H9 (cell line): Measurements from ENCODE around the gene FAM227B. TPM values are rescaled to one million over a fixed set of nuclear protein-coding genes. Genes with fewer than 3 reads are reported as not detected.

ENCODE experiments used
- DNase-seq: peaks from one replicate; pipeline ENCODE4 v3.0.0-alpha.2; 2017
- H2AFZ ChIP-seq: one replicate; pipeline ENCODE4 v1.6.1; 2013; ENCODE audit warnings: mild to moderate bottlenecking, low read length, control low read depth, moderate library complexity
- H2AK5ac ChIP-seq: 2 replicates; pipeline ENCODE4 v1.6.1; 2013; ENCODE audit warnings: low read length, control low read depth, mixed read lengths; ENCODE audit not compliant: insufficient read length
- H2BK120ac ChIP-seq: one replicate; pipeline ENCODE4 v1.6.1; 2013; ENCODE audit warnings: low read depth, mild to moderate bottlenecking, low read length, control low read depth, inconsistent platforms; ENCODE audit not compliant: poor library complexity, severe bottlenecking
- H2BK12ac ChIP-seq: 2 replicates; pipeline ENCODE4 v1.6.1; 2013; ENCODE audit warnings: low read length, control low read depth, mixed read lengths, low read depth; ENCODE audit not compliant: insufficient read length
- H2BK15ac ChIP-seq: 2 replicates; pipeline ENCODE4 v1.6.1; 2013; ENCODE audit warnings: low read depth, low read length, control low read depth
- H2BK20ac ChIP-seq: one replicate; pipeline ENCODE4 v1.6.1; 2013; ENCODE audit warnings: low read depth, mild to moderate bottlenecking, low read length, control low read depth, inconsistent platforms; ENCODE audit not compliant: poor library complexity, severe bottlenecking
- H2BK5ac ChIP-seq: 2 replicates; pipeline ENCODE4 v1.6.1; 2013; ENCODE audit warnings: low read length, control low read depth, mixed read lengths; ENCODE audit not compliant: insufficient read length
- H3K14ac ChIP-seq: 2 replicates; pipeline ENCODE4 v1.6.1; 2013; ENCODE audit warnings: low read length, control low read depth; ENCODE audit not compliant: insufficient read depth
- H3K18ac ChIP-seq: 2 replicates; pipeline ENCODE4 v1.6.1; 2013; ENCODE audit warnings: low read depth, mild to moderate bottlenecking, mixed read lengths, low read length, control low read depth; ENCODE audit not compliant: insufficient read length
- H3K23ac ChIP-seq: 2 replicates; pipeline ENCODE4 v1.6.1; 2013; ENCODE audit warnings: low read length, control low read depth, mixed read lengths, low read depth; ENCODE audit not compliant: insufficient read length
- H3K23me2 ChIP-seq: 2 replicates; pipeline ENCODE4 v1.6.1; 2013; ENCODE audit warnings: low read depth, mild to moderate bottlenecking, mixed read lengths, low read length, control low read depth; ENCODE audit not compliant: insufficient read length, poor library complexity, severe bottlenecking
- H3K27ac ChIP-seq: 2 replicates; pipeline ENCODE4 v1.5.1; 2013; ENCODE audit warnings: low read length, control low read depth, mixed read lengths, low read depth; ENCODE audit not compliant: insufficient read length
- H3K27me3 ChIP-seq: 2 replicates; pipeline ENCODE4 v1.6.1; 2013; ENCODE audit warnings: low read length, control low read depth, inconsistent platforms; ENCODE audit not compliant: insufficient read depth
- H3K4ac ChIP-seq: 2 replicates; pipeline ENCODE4 v1.6.1; 2013; ENCODE audit warnings: low read depth, mild to moderate bottlenecking, control low read depth, inconsistent platforms, low read length, moderate library complexity
- H3K4me1 ChIP-seq: 2 replicates; pipeline ENCODE4 v1.6.1; 2013; ENCODE audit warnings: low read length, control low read depth, inconsistent platforms; ENCODE audit not compliant: insufficient read depth
- H3K4me2 ChIP-seq: 2 replicates; pipeline ENCODE4 v1.6.1; 2013; ENCODE audit warnings: low read length, control low read depth, mixed read lengths; ENCODE audit not compliant: insufficient read length, insufficient read depth
- H3K56ac ChIP-seq: 2 replicates; pipeline ENCODE4 v1.6.1; 2013; ENCODE audit warnings: low read depth, mild to moderate bottlenecking, mixed read lengths, low read length, control low read depth; ENCODE audit not compliant: insufficient read length
- H3K79me1 ChIP-seq: 2 replicates; pipeline ENCODE4 v1.6.1; 2013; ENCODE audit warnings: low read depth, mild to moderate bottlenecking, moderate library complexity, low read length, control low read depth, inconsistent platforms; ENCODE audit not compliant: insufficient read depth, poor library complexity, severe bottlenecking
- H3K79me2 ChIP-seq: 2 replicates; pipeline ENCODE4 v1.6.1; 2013; ENCODE audit warnings: low read length, control low read depth, inconsistent platforms; ENCODE audit not compliant: insufficient read depth
- H3K9ac ChIP-seq: 2 replicates; pipeline ENCODE4 v1.6.1; 2013; ENCODE audit warnings: low read length, control low read depth, mixed read lengths; ENCODE audit not compliant: insufficient read length; ENCODE audit errors: extremely low read depth
- H3K9me3 ChIP-seq: one replicate; pipeline ENCODE4 v1.6.1; 2013; ENCODE audit warnings: low read depth, low read length, inconsistent platforms; ENCODE audit not compliant: control insufficient read depth
- H3T11ph ChIP-seq: one replicate; pipeline ENCODE4 v1.6.1; 2013; ENCODE audit warnings: mild to moderate bottlenecking, low read length, control low read depth, inconsistent platforms
- H4K20me1 ChIP-seq: one replicate; pipeline ENCODE4 v1.6.1; 2013; ENCODE audit not compliant: control insufficient read depth, insufficient read length, insufficient read depth
- H4K5ac ChIP-seq: 2 replicates; pipeline ENCODE4 v1.6.1; 2013; ENCODE audit warnings: low read depth, mild to moderate bottlenecking, mixed read lengths, low read length, control low read depth; ENCODE audit not compliant: insufficient read length
- H4K8ac ChIP-seq: replicated peaks from 2 replicates; pipeline ENCODE4 v1.6.1; 2013; ENCODE audit warnings: low read length, control low read depth, mixed read lengths, low read depth; ENCODE audit not compliant: insufficient read length
- H4K91ac ChIP-seq: 2 replicates; pipeline ENCODE4 v1.6.1; 2013; ENCODE audit warnings: low read depth, mild to moderate bottlenecking, moderate library complexity, mixed read lengths, low read length, control low read depth; ENCODE audit not compliant: insufficient read length
- H3K27ac Mint-ChIP-seq, 3 experiments: 2 replicates in 2 of 3; 3 replicates in 1 of 3; pipeline ENCODE4 v1.8.0; 2020 to 2021; ENCODE audit warnings: mixed read lengths in 3 of 3, mild to moderate bottlenecking in 1 of 3, moderate library complexity in 1 of 3
- H3K27me3 Mint-ChIP-seq: 2 replicates; pipeline ENCODE4 v1.8.0; 2021; ENCODE audit warnings: low read depth, mild to moderate bottlenecking, moderate library complexity, mixed read lengths
- H3K36me3 Mint-ChIP-seq, 3 experiments: 2 replicates in 2 of 3; 3 replicates in 1 of 3; pipeline ENCODE4 v1.8.0; 2020 to 2021; ENCODE audit warnings: low read depth in 3 of 3, mixed read lengths in 3 of 3; ENCODE audit not compliant: insufficient read depth in 1 of 3
- H3K4me1 Mint-ChIP-seq, 2 experiments: 2 replicates each; pipeline ENCODE4 v1.8.0; 2020; ENCODE audit warnings: mixed read lengths in 2 of 2
- H3K4me3 Mint-ChIP-seq, 2 experiments: 2 replicates in 1 of 2; 3 replicates in 1 of 2; pipeline ENCODE4 v1.8.0; 2020 to 2021; ENCODE audit warnings: mild to moderate bottlenecking in 2 of 2, mixed read lengths in 2 of 2, moderate library complexity in 1 of 2
- H3K9me3 Mint-ChIP-seq, 2 experiments: 2 replicates in 1 of 2; 3 replicates in 1 of 2; pipeline ENCODE4 v1.8.0; 2020; ENCODE audit warnings: mild to moderate bottlenecking in 2 of 2, mixed read lengths in 2 of 2, moderate library complexity in 1 of 2
- CTCF ChIP-seq: fragments of 200-600 bp; sonication (generic); conservative IDR thresholded peaks from 3 replicates; pipeline ENCODE4 v1.8.0; 2021; ENCODE audit warnings: antibody characterized with exemption, mild to moderate bottlenecking
- WGBS: extraction: QIAGEN DNeasy Blood & Tissue Kit; methylation state at CpG from one replicate; pipeline ENCODE4 v1.1.7; 2013; ENCODE audit warnings: missing lambda C conversion rate, low lambda C conversion rate, mixed read lengths; ENCODE audit not compliant: insufficient read length; ENCODE audit errors: extremely low coverage; 5-methylcytosine and 5-hydroxymethylcytosine counted together
- total RNA-seq: library from RNA; stranded (reverse); gene quantifications from 2 replicates; pipeline ENCODE4 v1.2.1, GENCODE V29; 2021

The FAM227B gene
- total RNA-seq, 1 experiment from 2014 or later, result 5.5 TPM

GRCh38 chr15:49439678-49440395, 180.8 kb downstream of the FAM227B start:
- Histone ChIP-seq H3K79me2 (no peaks in the 10 kb centered on the region), H3K9me3 (no peaks in the 10 kb centered on the region), H3K23me2 (no peaks in the 10 kb centered on the region), H3K27me3 (no peaks in the 10 kb centered on the region), H4K91ac (no peak overlapping the region), H3K56ac (no peak overlapping the region), H2BK15ac (no peak overlapping the region), H2BK120ac (no peak overlapping the region), H3K27ac (no peak overlapping the region), H3K18ac (no peak overlapping the region), H3K4me1 (no peaks in the 10 kb centered on the region; the same call in 1 of the 2 replicates), H3K23ac (no peak overlapping the region), H2AFZ (no peak overlapping the region), H3K14ac (no peak overlapping the region), H4K20me1 (no peaks in the 10 kb centered on the region), H2BK12ac (no peak overlapping the region), H2BK5ac (no peak overlapping the region), H3T11ph (no peak overlapping the region), H2BK20ac (no peak overlapping the region), H3K79me1 (no peaks in the 10 kb centered on the region), H3K4ac (no peak overlapping the region), H2AK5ac (no peak overlapping the region), H3K9ac (no peak overlapping the region), H3K4me2 (no peak overlapping the region), H4K5ac (no peak overlapping the region), H4K8ac (no peak overlapping the region)
- WGBS, result no CpG with 5 or more reads among the region's 5 CpGs
- no peak for DNase-seq
- no peak overlapping the region; a peak in 1 of 7 replicates for H3K27ac Mint-ChIP-seq
- H3K4me1 Mint-ChIP-seq, result peaks cover 11 to 13% of the 10 kb centered on the region in 2 experiments
- H3K9me3 Mint-ChIP-seq, result no peaks in the 10 kb centered on the region
- H3K4me3 Mint-ChIP-seq, result no peak overlapping the region
- H3K36me3 Mint-ChIP-seq, result no peaks in the 10 kb centered on the region
- TF ChIP-seq CTCF, result no peak
- no peaks in the 10 kb centered on the region for H3K27me3 Mint-ChIP-seq
